Endothelial cell of umbilical vein (primary cell): ENCODE results near the gene C1orf116. TPM values are rescaled to one million over a fixed set of nuclear protein-coding genes. Genes with fewer than 3 reads are reported as not detected.

Experiments
- BruUV-seq: library from RNA; stranded (reverse); fragments of 400-500 nt; replicated peaks from 2 replicates; lab custom pipeline; 2021; lab: Mats Ljungman, UMichigan
- CTCF ChIA-PET: fragments of 300-600, 350-600 bp; sonication (Branson Sonifier 250); formaldehyde crosslinking; loops from one replicate; lab custom pipeline; 2021; ENCODE audit warnings: antibody characterized with exemption, inconsistent platforms; lab: Charles Lee
- POLR2A ChIA-PET: fragments of 300-600, 350-600 bp; sonication (Branson Sonifier 250); formaldehyde crosslinking; loops from one replicate; lab custom pipeline; 2021; ENCODE audit warnings: antibody characterized with exemption, inconsistent platforms; lab: Charles Lee
- DNase-seq: peaks from one replicate; pipeline ENCODE4 v3.0.0-alpha.2; 2011; ENCODE audit warnings: low read depth, low spot score
- FAIRE-seq: peaks from 2 replicates; lab custom pipeline; 2011; peaks lifted over from hg19 to GRCh38; lab: Jason Lieb, UNC
- H2AFZ ChIP-seq: 2 replicates; pipeline ENCODE4 v1.6.0; 2012; ENCODE audit warnings: low read depth, low read length, control low read depth, inconsistent platforms
- H3K27ac ChIP-seq: 2 replicates; pipeline ENCODE4 v1.5.1; 2011; ENCODE audit warnings: low read depth, mild to moderate bottlenecking, control low read depth, low read length, moderate library complexity; ENCODE audit not compliant: insufficient read depth
- H3K27me3 ChIP-seq, 2 experiments: 2 replicates each; pipeline versions ENCODE4 v1.6.0 to v1.6.1; 2011; ENCODE audit warnings: low read length in 2 of 2, mixed read lengths in 1 of 2; ENCODE audit not compliant: control insufficient read depth in 2 of 2, insufficient read depth in 2 of 2
- H3K36me3 ChIP-seq, 2 experiments: 2 replicates in 1 of 2; 3 replicates in 1 of 2; pipeline ENCODE4 v1.5.1; 2011; ENCODE audit warnings: low read length in 2 of 2, mild to moderate bottlenecking in 1 of 2, moderate library complexity in 1 of 2; ENCODE audit not compliant: control insufficient read depth in 2 of 2, insufficient read depth in 2 of 2; ENCODE audit errors: extremely low read depth in 1 of 2
- H3K4me1 ChIP-seq: 3 replicates; pipeline ENCODE4 v1.5.1; 2011; ENCODE audit warnings: mild to moderate bottlenecking, low read length; ENCODE audit not compliant: control insufficient read depth, insufficient read depth; ENCODE audit errors: extremely low read depth
- H3K4me2 ChIP-seq: 2 replicates; pipeline ENCODE4 v1.6.1; 2011; ENCODE audit warnings: low read length, control low read depth, mixed read lengths; ENCODE audit not compliant: insufficient read depth
- H3K4me3 ChIP-seq, 3 experiments: fragments of 200-600 bp in 1 of 3; sonication (generic), shearing (Covaris generic) in 1 of 3; replicated peaks in 1 of 3; 2 replicates each; pipeline ENCODE4 v1.5.1; 2011 to 2016; ENCODE audit warnings: control low read depth in 3 of 3, low read length in 3 of 3, mild to moderate bottlenecking in 2 of 3, inconsistent platforms in 1 of 3, low read depth in 1 of 3, moderate library complexity in 1 of 3; ENCODE audit not compliant: insufficient read depth in 1 of 3
- H3K79me2 ChIP-seq: 2 replicates; pipeline ENCODE4 v1.6.0; 2012; ENCODE audit warnings: low read length, inconsistent platforms; ENCODE audit not compliant: control insufficient read depth, insufficient read depth
- H3K9ac ChIP-seq: replicated peaks from 2 replicates; pipeline ENCODE3; 2011; ENCODE audit warnings: low read length, control low read depth; ENCODE audit not compliant: insufficient read depth; ENCODE audit errors: extremely low read depth
- H3K9me1 ChIP-seq: replicated peaks from 3 replicates; pipeline ENCODE4 v1.6.0; 2011; ENCODE audit warnings: mild to moderate bottlenecking, low read length; ENCODE audit not compliant: control insufficient read depth, insufficient read depth; ENCODE audit errors: extremely low read depth
- H3K9me3 ChIP-seq: replicated peaks from 2 replicates; pipeline ENCODE4 v1.5.1; 2012; ENCODE audit warnings: low read length, inconsistent platforms; ENCODE audit not compliant: control insufficient read depth, insufficient read depth
- H4K20me1 ChIP-seq: replicated peaks from 2 replicates; pipeline ENCODE3; 2011; ENCODE audit warnings: mild to moderate bottlenecking, low read length; ENCODE audit not compliant: control insufficient read depth, insufficient read depth; ENCODE audit errors: extremely low read depth
- CTCF ChIP-seq, 2 donors: IDR thresholded peaks; 1 replicate in 1 of 2; 2 replicates in 1 of 2; pipeline ENCODE4 v1.5.1; 2011; ENCODE audit warnings: low read length in 2 of 2, mild to moderate bottlenecking in 2 of 2, moderate library complexity in 2 of 2, control low read depth in 1 of 2, inconsistent platforms in 1 of 2, low read depth in 1 of 2; ENCODE audit not compliant: insufficient read depth in 1 of 2; ENCODE audit errors: extremely low read depth in 1 of 2
- EZH2 ChIP-seq: IDR thresholded peaks from 2 replicates; pipeline ENCODE4 v1.6.1; 2012; ENCODE audit warnings: borderline replicate concordance, low read depth, mild to moderate bottlenecking, moderate library complexity, low read length, inconsistent platforms; ENCODE audit not compliant: severe bottlenecking
- FOS ChIP-seq: IDR thresholded peaks from 2 replicates; pipeline ENCODE4 v1.6.1; 2011; ENCODE audit warnings: mild to moderate bottlenecking, low read length, moderate library complexity, borderline replicate concordance; ENCODE audit not compliant: insufficient read depth
- GATA2 ChIP-seq: IDR thresholded peaks from 2 replicates; pipeline ENCODE4 v1.7.0; 2011; ENCODE audit warnings: low read depth, mild to moderate bottlenecking, moderate library complexity, mixed read lengths, low read length; ENCODE audit not compliant: insufficient read length, insufficient read depth
- JUN ChIP-seq: IDR thresholded peaks from 2 replicates; pipeline ENCODE4 v1.6.1; 2011; ENCODE audit warnings: borderline replicate concordance, low read depth; ENCODE audit not compliant: insufficient read length, insufficient read depth
- MAX ChIP-seq: IDR thresholded peaks from 2 replicates; pipeline ENCODE4 v1.6.1; 2011; ENCODE audit not compliant: insufficient read depth, insufficient read length
- MYC ChIP-seq: IDR thresholded peaks from one replicate; pipeline ENCODE4 v1.6.1; 2011; ENCODE audit warnings: mild to moderate bottlenecking, low read depth, low read length
- POLR2A ChIP-seq: IDR thresholded peaks from 2 replicates; pipeline ENCODE4 v1.6.1; 2012; ENCODE audit warnings: low read depth, mild to moderate bottlenecking, control low read depth, low read length
- POLR2AphosphoS5 ChIP-seq: IDR thresholded peaks from 2 replicates; pipeline ENCODE4 v1.6.1; 2012; ENCODE audit warnings: low read depth, mild to moderate bottlenecking, control low read depth, low read length, moderate library complexity; ENCODE audit not compliant: insufficient read depth
- dilution Hi-C: fragments of 300-500 bp; cut with MboI; formaldehyde crosslinking; loops from one replicate; pipeline ENCODE4 v1.15.0; 2019; ENCODE audit warnings: low sequenced_read_pairs; ENCODE audit not compliant: extremely low pct_ligation_motif_present
- intact Hi-C: fragments of 100-400 bp; cut with micrococcal nuclease; formaldehyde crosslinking; loops from one replicate; pipeline ENCODE4 v1.10.0; 2022
- polyA plus RNA-seq, 4 experiments: library from polyadenylated mRNA; depleted of rRNA in 3 of 4; stranded (reverse) in 3 of 4; unstranded in 1 of 4; fragments of >200 nt; gene quantifications; 2 replicates each; pipeline versions ENCODE4 v1.2.1 to v1.2.3, GENCODE V29; 2011 to 2012; ENCODE audit warnings: missing spikeins in 1 of 4
- total RNA-seq: library from RNA; stranded (reverse); gene quantifications from 2 replicates; pipeline ENCODE4 v1.2.3, GENCODE V29; 2021

Gene C1orf116
- total and polyA plus RNA-seq, 2 donors (not counting 3 experiments of a cell fraction or from before 2014, with no cell fraction given): 0.07 TPM; not detected in 1

- Histone ChIP-seq H3K27ac (no peak overlapping the region), H4K20me1 (no peaks in the 10 kb centered on the region), H2AFZ (no peak overlapping the region), H3K9ac (no peak overlapping the region), H3K4me1 (no peaks in the 10 kb centered on the region), H3K4me2 (no peak overlapping the region), H3K27me3 (peaks cover 14 to 44% of the 10 kb centered on the region in 2 experiments), H3K4me3 (no peak overlapping the region), H3K9me3 (no peaks in the 10 kb centered on the region), H3K9me1 (no peaks in the 10 kb centered on the region), H3K79me2 (no peaks in the 10 kb centered on the region), H3K36me3 (no peaks in the 10 kb centered on the region)
- TF ChIP-seq EZH2 (no peak), GATA2 (no peak), POLR2AphosphoS5 (no peak), JUN (no peak), MYC (no peak), FOS (no peak), POLR2A (no peak), MAX (no peak), CTCF (IDR thresholded peaks at IDR 0.05; ENCODE audit: extremely low read depth in 1 of 2, insufficient read depth in 1 of 2, low read depth in 1 of 2, low read length in 2 of 2) (no peak)
- ChIA-PET POLR2A (interaction anchor here (0.6 kb wide), 1 partner anchor 283 kb away, joined by 3 read pairs; no protein-coding TSS in a partner anchor), CTCF (interaction anchor here (1.2 kb wide), 1 partner anchor 48 kb away, joined by 4 read pairs; no protein-coding TSS in a partner anchor)
- no TSS peak for BruUV-seq
- no peak for FAIRE-seq
- DNase-seq: no peak
- intact Hi-C loops (no loop called here), dilution Hi-C loops (no loop called here)
Measured at GRCh38 chr1:207035877-207036551, 3.5 kb upstream of the C1orf116 start.
